Activated CD8-positive, alpha-beta T cell treated with anti-CD3 and anti-CD28 coated beads for 36 hours (primary cell): ENCODE data around the gene FBXL16. TPM values are rescaled to one million over a fixed set of nuclear protein-coding genes. Genes with fewer than 3 reads are reported as not detected.
A peak's percentile ranks its signal among the peaks of the same experiment; 100 is the strongest.
"Not testable (repeated sequence)": the region's sequence is repeated elsewhere in the genome, so short reads cannot be mapped to it uniquely, and the experiment has no call there.

ENCODE experiments used
- ATAC-seq: fragments of 200-7000 bp; cut with Tn5 transposase; one replicate; pipeline ENCODE4 v1.10.0; 2021; ENCODE audit warnings: mild to moderate bottlenecking, moderate library complexity
- CTCF ChIA-PET: fragments of 350-600 bp; sonication (Branson Sonifier 250); formaldehyde crosslinking; loops from one replicate; lab custom pipeline; 2021; ENCODE audit warnings: antibody characterized with exemption; lab: Charles Lee
- POLR2A ChIA-PET: fragments of 350-600 bp; sonication (Branson Sonifier 250); formaldehyde crosslinking; loops from one replicate; lab custom pipeline; 2021; ENCODE audit warnings: antibody characterized with exemption; lab: Charles Lee
- DNase-seq: peaks from one replicate; pipeline ENCODE4 v3.0.0-alpha.2; 2020
- H3K27ac Mint-ChIP-seq: one replicate; pipeline ENCODE4 v1.8.0; 2021; ENCODE audit warnings: mild to moderate bottlenecking, mixed read lengths
- H3K27me3 Mint-ChIP-seq: one replicate; pipeline ENCODE4 v1.8.0; 2021; ENCODE audit warnings: mixed read lengths
- H3K36me3 Mint-ChIP-seq: one replicate; pipeline ENCODE4 v1.8.0; 2021; ENCODE audit warnings: low read depth, mixed read lengths
- H3K4me1 Mint-ChIP-seq: one replicate; pipeline ENCODE4 v1.8.0; 2021; ENCODE audit warnings: low read depth, mixed read lengths
- H3K4me3 Mint-ChIP-seq: one replicate; pipeline ENCODE4 v1.8.0; 2021; ENCODE audit warnings: mild to moderate bottlenecking, moderate library complexity, mixed read lengths
- H3K9me3 Mint-ChIP-seq: one replicate; pipeline ENCODE4 v1.8.0; 2021; ENCODE audit warnings: mixed read lengths
- CTCF ChIP-seq: fragments of 200-600 bp; IDR thresholded peaks from one replicate; pipeline ENCODE4 v1.8.0; 2022; ENCODE audit warnings: antibody characterized with exemption, mild to moderate bottlenecking
- intact Hi-C: fragments of 100-400 bp; cut with micrococcal nuclease; formaldehyde crosslinking; loops from one replicate; pipeline ENCODE4 v1.10.0; 2022
- total RNA-seq, 2 experiments: library from RNA; stranded (reverse); gene quantifications; one replicate each; pipeline ENCODE4 v1.2.3, GENCODE V29; 2021

Gene FBXL16
- total RNA-seq, 2 experiments from 2014 or later, result 5.9 to 8.0 TPM

DNA sequence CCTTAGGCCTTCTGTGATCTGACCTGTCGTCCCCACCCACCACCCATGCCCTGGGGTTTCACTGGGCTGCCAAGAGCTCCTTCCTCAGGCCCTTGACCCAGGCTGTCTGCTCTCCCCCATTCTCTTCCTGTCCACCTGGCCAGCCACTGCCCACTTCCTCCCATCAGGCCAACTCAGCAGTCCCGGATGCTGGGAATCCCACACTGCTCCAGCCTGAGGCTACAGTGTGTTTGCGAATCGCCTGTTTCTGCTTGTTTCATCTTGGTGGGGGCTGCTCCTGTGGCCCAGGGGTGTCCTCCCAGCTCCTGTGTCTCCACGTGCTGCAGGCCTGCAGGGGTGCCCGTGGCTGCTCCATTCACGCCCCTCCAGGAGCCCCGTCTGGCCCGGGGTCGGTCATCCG is 8.5 kb upstream of the FBXL16 start:
- Mint-ChIP-seq H3K27me3 (peaks cover 17% of the 10 kb centered on the region), H3K27ac (no peak overlapping the region), H3K9me3 (no peaks in the 10 kb centered on the region), H3K4me1 (peaks cover 16% of the 10 kb centered on the region), H3K36me3 (no peaks in the 10 kb centered on the region), H3K4me3 (no peak overlapping the region)
- intact Hi-C loops, result no loop called here
- no peak for ATAC-seq
- no peak for TF ChIP-seq CTCF
- no peak for DNase-seq
- ChIA-PET POLR2A (interaction anchor here (1.5 to 3.9 kb wide), 2 partner anchors 12 to 19 kb away, joined by 3 to 37 read pairs; partner anchors contain the start of genes CCDC78 and HAGHL), CTCF (interaction anchor here (2.9 to 11.9 kb wide), 3 partner anchors 11 to 72 kb away, joined by 13 to 207 read pairs (median 149); partner anchors contain the start of genes ANTKMT, CCDC78, CHTF18 and HAGHL)

- DNase-seq, result peak; percentile 87
- intact Hi-C loops, result loop anchor here (2.0 kb wide), 1 partner anchor 72 kb away; no protein-coding TSS in a partner anchor
- not testable (repeated sequence) for H3K4me3 Mint-ChIP-seq, ATAC-seq, H3K9me3 Mint-ChIP-seq, H3K36me3 Mint-ChIP-seq, H3K4me1 Mint-ChIP-seq, H3K27ac Mint-ChIP-seq
- peak; percentile 63 for TF ChIP-seq CTCF
- H3K27me3 Mint-ChIP-seq, result peaks cover 29% of the 10 kb centered on the region
- POLR2A ChIA-PET, result interaction anchor here (0.9 to 1.7 kb wide), 4 partner anchors 9 to 76 kb away, joined by 3 to 7 read pairs (median 4); partner anchors contain the start of genes ANTKMT and CHTF18
- CTCF ChIA-PET, result interaction anchor here (0.8 to 11.9 kb wide), 18 partner anchors 9 to 284 kb away, joined by 3 to 207 read pairs (median 4); partner anchors contain the start of genes ANTKMT, CCDC78, CHTF18 and CIAO3
These were observed 7.2 kb upstream of the FBXL16 start for GRCh38 chr16:712740-713250.

DNA sequence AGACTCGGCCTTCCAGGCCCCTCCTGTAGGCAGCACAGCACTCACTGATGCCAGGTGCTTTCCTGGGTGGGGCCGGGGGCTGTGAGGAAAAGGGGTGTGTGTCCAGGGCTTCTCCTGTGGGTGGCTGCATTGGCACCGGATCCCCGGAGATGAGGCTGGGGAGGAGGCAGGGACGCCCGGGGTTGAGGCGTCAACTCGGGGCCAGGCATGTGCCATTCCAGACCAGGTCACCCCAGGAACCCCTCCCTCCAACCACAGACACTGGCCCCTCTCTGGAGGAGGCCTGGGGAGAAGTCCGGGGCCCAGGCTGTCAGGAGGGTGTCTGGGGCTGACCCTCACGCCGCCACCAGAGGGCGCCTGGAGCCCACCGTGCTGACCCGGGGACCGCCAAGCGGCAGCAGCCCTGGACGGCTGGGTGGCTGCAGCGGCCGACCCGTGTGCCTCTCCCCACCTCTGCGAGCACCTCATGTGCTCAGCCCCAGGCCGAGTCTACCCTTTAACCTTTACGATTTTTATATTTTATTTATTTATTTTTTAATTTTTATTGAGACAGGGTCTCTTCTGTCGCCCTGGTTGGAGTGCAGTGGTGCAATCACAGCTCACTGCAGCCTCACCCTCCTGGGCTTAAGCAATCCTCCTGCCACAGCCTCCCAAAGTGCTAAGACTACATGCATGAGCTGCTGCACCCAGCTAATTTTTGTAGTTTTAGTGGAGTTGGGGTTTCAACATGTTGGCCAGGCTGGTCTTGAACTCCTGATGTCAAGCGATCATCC is 6.1 kb upstream of the FBXL16 start:
- CTCF ChIA-PET, result interaction anchor here (0.8 to 11.9 kb wide), 18 partner anchors 8 to 286 kb away, joined by 3 to 207 read pairs (median 4); partner anchors contain the start of genes ANTKMT, CCDC78, CHTF18 and CIAO3
- Mint-ChIP-seq H3K27me3 (peaks cover 37% of the 10 kb centered on the region), H3K9me3 (no peaks in the 10 kb centered on the region), H3K4me1 (peaks cover 9% of the 10 kb centered on the region), H3K27ac (no peak overlapping the region), H3K4me3 (no peak overlapping the region), H3K36me3 (no peaks in the 10 kb centered on the region)
- ATAC-seq, result peak; percentile 57
- peak; percentile 96 for TF ChIP-seq CTCF
- peak; percentile 85 for DNase-seq
- POLR2A ChIA-PET, result interaction anchor here (0.9 to 1.7 kb wide), 4 partner anchors 10 to 77 kb away, joined by 3 to 7 read pairs (median 6); partner anchors contain the start of genes ANTKMT and CHTF18
- intact Hi-C loops, result loop anchor here (2.0 kb wide), 1 partner anchor 73 kb away; no protein-coding TSS in a partner anchor

DNA sequence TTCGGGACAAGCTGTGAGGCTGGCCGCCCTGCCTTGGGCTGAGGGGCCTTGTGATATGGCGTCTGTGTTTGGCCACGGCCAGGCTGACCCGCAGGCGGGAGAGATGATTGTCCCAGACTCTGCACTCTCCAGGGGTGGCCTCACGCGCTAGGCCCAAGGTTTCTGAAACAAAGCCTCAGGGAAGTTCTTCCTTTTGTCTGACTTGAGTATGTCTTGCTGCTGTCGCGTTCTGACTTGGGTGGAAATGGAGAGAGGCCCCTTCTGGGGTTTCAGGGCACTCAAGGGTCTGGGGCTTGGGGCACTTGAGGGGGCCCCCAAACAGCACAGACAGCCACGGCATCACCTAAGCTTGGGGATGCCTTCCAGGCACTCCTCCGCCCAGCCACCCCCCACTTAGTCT is 5.5 kb upstream of the FBXL16 start:
- Mint-ChIP-seq H3K36me3 (no peaks in the 10 kb centered on the region), H3K4me1 (peaks cover 5% of the 10 kb centered on the region), H3K4me3 (no peak overlapping the region), H3K27me3 (peaks cover 43% of the 10 kb centered on the region), H3K27ac (no peak overlapping the region), H3K9me3 (no peaks in the 10 kb centered on the region)
- DNase-seq, result no peak
- CTCF ChIA-PET, result interaction anchor here (0.7 to 11.9 kb wide), 4 partner anchors 18 to 75 kb away, joined by 4 to 207 read pairs (median 76); partner anchors contain the start of genes ANTKMT, CCDC78, CHTF18 and HAGHL
- no peak for ATAC-seq
- POLR2A ChIA-PET, result interaction anchor here (1.5 kb wide), 1 partner anchor 10 kb away, joined by 6 read pairs; no protein-coding TSS in a partner anchor
- TF ChIP-seq CTCF, result no peak
- intact Hi-C loops, result no loop called here
